AG09319 (cell line): ENCODE data around the gene CDC14A.

Experiments used
- DNase-seq: peaks from one replicate; pipeline ENCODE4 v3.0.0-alpha.2; 2010; ENCODE audit warnings: low read depth; ENCODE audit errors: extremely low read depth
- CTCF ChIP-seq: IDR thresholded peaks from 2 replicates; pipeline ENCODE4 v1.5.1; 2011; ENCODE audit warnings: low read depth, mild to moderate bottlenecking, inconsistent platforms, low read length, moderate library complexity

CDC14A gene

GRCh38 chr1:100340494-100340893 lies 11.8 kb upstream of the CDC14A start:
- no peak for DNase-seq
- no peak for TF ChIP-seq CTCF

GRCh38 chr1:100342348-100342747 lies 10.0 kb upstream of the CDC14A start:
- no peak for DNase-seq
- TF ChIP-seq CTCF, result no peak

DNA sequence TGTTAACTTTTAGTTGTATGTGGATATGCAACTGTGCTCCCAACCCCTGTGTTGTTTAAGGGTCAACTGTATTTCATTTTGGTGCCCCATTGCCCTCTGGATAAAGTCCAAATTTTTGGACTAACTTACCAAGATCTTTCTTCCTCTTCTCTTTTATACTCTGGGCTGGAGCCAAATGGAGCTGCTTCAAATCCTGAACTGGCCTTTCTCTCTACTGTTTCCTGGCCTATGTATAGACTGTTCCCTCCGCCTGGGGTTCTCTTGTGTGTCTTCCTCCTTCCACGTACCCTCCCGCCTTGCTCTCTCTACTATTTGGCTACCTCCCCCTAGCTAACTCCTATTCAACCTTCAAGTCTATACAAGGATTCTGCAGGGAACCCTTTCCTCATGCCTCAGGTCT lies 8.4 kb upstream of the CDC14A start:
- no peak for DNase-seq
- no peak for TF ChIP-seq CTCF

DNA sequence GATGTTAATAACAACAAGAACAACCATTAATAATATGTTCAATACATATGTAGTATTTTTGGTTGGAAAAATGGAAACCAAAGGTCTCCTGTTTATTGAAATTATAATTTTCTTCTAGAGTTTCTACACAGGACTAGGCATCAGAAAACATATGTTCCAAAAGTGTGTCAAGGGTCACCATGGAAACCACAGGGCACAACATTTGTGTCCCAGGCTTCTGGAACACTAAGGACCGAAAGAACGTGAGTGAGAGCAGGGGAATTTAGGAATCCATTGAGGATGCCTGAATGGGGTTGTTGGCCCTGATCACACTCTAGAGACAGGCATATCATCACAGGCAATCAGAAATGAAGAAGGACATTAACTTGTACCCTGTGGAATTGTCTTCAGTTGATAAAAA lies 7.5 kb upstream of the CDC14A start:
- TF ChIP-seq CTCF, result no peak
- DNase-seq, result no peak

DNA sequence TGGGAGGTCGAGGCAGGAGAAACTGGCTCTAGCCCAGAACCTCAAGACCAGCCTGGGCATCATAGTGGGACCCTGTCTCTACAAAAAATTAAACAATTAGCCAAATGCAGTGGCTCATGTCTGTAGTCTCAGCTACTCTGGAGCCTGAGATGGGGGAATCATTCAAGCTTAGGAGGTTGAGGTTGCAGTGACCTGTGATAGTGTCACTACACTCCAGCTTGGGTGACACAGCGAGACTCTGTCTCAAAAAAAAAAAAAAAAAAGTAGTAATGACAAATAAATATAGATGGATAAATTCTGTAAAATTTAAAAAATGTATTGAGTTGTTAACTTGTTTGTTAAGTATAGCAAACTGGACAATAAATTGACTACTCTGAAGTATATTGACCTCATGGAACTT lies 5.9 kb upstream of the CDC14A start:
- no peak for DNase-seq
- no peak for TF ChIP-seq CTCF

DNA sequence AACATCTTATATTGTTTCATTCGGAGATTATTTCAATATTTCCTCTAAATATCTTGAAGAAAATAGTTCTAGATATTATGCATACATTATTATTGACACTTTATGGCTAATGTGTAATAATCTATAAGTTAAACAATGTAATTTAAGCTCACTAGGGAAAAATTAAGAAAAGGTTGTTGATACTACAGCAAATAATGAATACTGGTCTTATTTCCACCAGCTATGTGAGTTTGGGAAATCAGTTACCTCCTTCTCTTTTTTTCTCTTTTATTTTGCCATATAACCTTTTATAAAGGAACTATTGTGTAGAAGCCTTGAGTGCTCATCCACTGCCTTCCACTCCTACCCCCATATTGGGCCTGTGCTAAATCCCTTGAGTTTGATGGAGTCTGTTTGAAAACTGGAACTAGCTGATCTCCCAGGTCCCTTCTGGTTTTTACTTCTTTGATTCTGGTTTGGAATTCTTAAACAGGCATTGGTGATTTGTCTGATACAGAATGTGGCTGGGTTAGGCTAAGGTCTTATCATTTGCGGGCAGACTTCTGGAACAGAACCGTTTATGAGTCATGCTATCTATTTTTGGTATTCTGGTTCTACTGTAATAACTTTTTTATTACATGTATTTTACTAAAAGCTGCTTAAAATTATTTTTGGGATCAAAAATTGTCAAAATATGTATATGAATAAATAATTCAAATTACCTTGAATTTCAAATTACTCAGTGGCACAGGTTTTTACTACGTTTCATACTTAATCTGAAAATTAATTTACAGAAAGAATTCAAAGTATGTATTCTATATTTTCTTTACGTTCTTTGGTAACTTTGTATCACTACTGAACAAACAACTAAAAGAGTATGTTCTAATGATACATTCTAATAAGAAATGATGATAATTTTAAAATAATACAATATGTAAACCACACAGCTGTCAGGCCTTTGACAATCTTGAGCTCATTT lies 5.0 kb upstream of the CDC14A start:
- no peak for TF ChIP-seq CTCF
- no peak for DNase-seq

GRCh38 chr1:100348549-100349144 lies 3.7 kb upstream of the CDC14A start:
- TF ChIP-seq CTCF, result no peak
- no peak for DNase-seq
